Prostate gland (tissue), 2 donors: ENCODE data around the gene CCDC63. TPM values are rescaled to one million over a fixed set of nuclear protein-coding genes. Genes with fewer than 3 reads are reported as not detected.

Experiments
- total RNA-seq, 2 donors: library from RNA; depleted of rRNA; stranded (reverse); fragments of >200 nt; gene quantifications; one replicate each; pipeline ENCODE4 v1.1.0, GENCODE V29; 2016

Gene CCDC63
- total RNA-seq, 2 donors from 2014 or later: 1.2 TPM; not detected in 1

Other genes starting within 250 kb of the CCDC63 start
- 10 to 100 TPM; 45.5 to 68.7 TPM for gene TCTN1, start 232.9 kb upstream of the CCDC63 start, total RNA-seq
- 10 to 100 TPM in 1 of 2 donors, 1 to 10 TPM in 1; 5.4 to 11.2 TPM for gene HVCN1, start 157.9 kb upstream of the CCDC63 start, total RNA-seq
- gene PPP1CC, start 104.1 kb upstream of the CCDC63 start, total RNA-seq: 100 to 1,000 TPM in 1 of 2 donors, 10 to 100 TPM in 1; 92.9 to 103 TPM
- 10 to 100 TPM in 1 of 2 donors, not detected in 1; 39.5 TPM for gene MYL2, start 73.6 kb downstream of the CCDC63 start, total RNA-seq
- gene CUX2, start 187.2 kb downstream of the CCDC63 start, total RNA-seq: 10 to 100 TPM; 28.3 to 36.6 TPM